Tibial nerve (tissue), 4 donors: ENCODE data around the gene CA10. TPM values are rescaled to one million over a fixed set of nuclear protein-coding genes. Genes with fewer than 3 reads are reported as not detected.

Source experiments
- DNase-seq, 2 donors: peaks; one replicate each; pipeline ENCODE4 v3.0.0-alpha.2; 2019; ENCODE audit warnings: low spot score in 2 of 2
- H3K27ac ChIP-seq, 4 donors: fragments of 200-600 bp; sonication (generic) in 3 of 4; one replicate each; pipeline ENCODE4 v1.5.1; 2017 to 2019; ENCODE audit warnings: mild to moderate bottlenecking in 1 of 4
- H3K27me3 ChIP-seq, 2 donors: fragments of 200-600 bp; sonication (generic) in 1 of 2; one replicate each; pipeline versions ENCODE4 v1.5.1 to v1.6.0; 2017 to 2019
- H3K36me3 ChIP-seq, 3 donors: fragments of 200-600 bp; sonication (generic); one replicate each; pipeline ENCODE4 v1.5.1; 2018 to 2019
- H3K4me1 ChIP-seq, 4 donors: fragments of 200-600 bp; sonication (generic) in 3 of 4; one replicate each; pipeline ENCODE4 v1.5.1; 2017 to 2019
- H3K4me3 ChIP-seq, 4 donors: fragments of 200-600 bp; sonication (generic) in 3 of 4; one replicate each; pipeline ENCODE4 v1.5.1; 2017 to 2019; ENCODE audit warnings: mild to moderate bottlenecking in 1 of 4, moderate library complexity in 1 of 4
- H3K9me3 ChIP-seq, 4 donors: fragments of 200-600 bp; sonication (generic) in 3 of 4; one replicate each; pipeline ENCODE4 v1.5.1; 2017 to 2019
- EP300 ChIP-seq, 2 donors: sonication (generic); formaldehyde crosslinking; IDR thresholded peaks; one replicate each; pipeline ENCODE4 v1.6.1; 2017; ENCODE audit warnings: antibody characterized with exemption in 2 of 2, mild to moderate bottlenecking in 1 of 2
- POLR2A ChIP-seq, 2 donors: fragments of 450-650 bp; IDR thresholded peaks; one replicate each; pipeline ENCODE4 v1.6.1; 2017; ENCODE audit warnings: antibody characterized with exemption in 2 of 2, mild to moderate bottlenecking in 2 of 2, moderate library complexity in 2 of 2
- WGBS, 2 donors: methylation state at CpG; one replicate each; pipeline ENCODE4 v1.1.5; 2018; 5-methylcytosine and 5-hydroxymethylcytosine counted together
- total RNA-seq, 4 donors: library from RNA; depleted of rRNA; stranded (reverse); fragments of >200 nt; gene quantifications; one replicate each; pipeline ENCODE4 v1.1.0, GENCODE V29; 2016
- TF ChIP-seq, protein P1 (sequence below), 5 experiments: fragments of 200-600 bp in 3 of 5; fragments of 450-650 bp in 2 of 5; sonication (generic) in 3 of 5; IDR thresholded peaks; one replicate each; pipeline ENCODE4 v1.5.1; 2016 to 2019; ENCODE audit warnings: antibody characterized with exemption in 5 of 5, mild to moderate bottlenecking in 3 of 5, moderate library complexity in 2 of 5

The CA10 gene
- total RNA-seq, 4 donors from 2014 or later, result not detected

DNA sequence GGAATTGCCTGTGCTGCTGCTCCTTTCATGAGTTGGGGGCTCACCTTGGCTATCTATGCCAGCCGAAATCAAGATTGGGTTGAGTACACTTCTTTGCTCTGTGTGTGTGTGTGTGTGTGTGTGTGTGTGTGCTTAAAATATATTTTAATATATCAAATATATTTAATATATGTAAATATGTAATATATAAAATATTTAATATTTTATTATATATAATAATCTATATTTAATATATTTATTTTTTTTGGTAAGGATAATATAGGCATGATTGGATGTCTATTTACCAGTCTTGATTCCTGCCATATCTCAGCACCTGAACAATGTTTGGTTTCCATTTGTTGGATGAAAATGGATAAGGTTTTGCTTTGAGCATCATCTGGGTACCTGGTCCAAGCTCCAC lies 399.3 kb downstream of the CA10 start:
- Histone ChIP-seq H3K9me3 (no peaks in the 10 kb centered on the region), H3K27ac (no peak overlapping the region), H3K4me1 (no peaks in the 10 kb centered on the region), H3K27me3 (no peaks in the 10 kb centered on the region), H3K4me3 (no peak overlapping the region), H3K36me3 (no peaks in the 10 kb centered on the region)
- 98 to 100% methylated on average over 1 of the region's 1 CpG for WGBS, 2 donors
- no peak for DNase-seq
- TF ChIP-seq, protein P1, sequence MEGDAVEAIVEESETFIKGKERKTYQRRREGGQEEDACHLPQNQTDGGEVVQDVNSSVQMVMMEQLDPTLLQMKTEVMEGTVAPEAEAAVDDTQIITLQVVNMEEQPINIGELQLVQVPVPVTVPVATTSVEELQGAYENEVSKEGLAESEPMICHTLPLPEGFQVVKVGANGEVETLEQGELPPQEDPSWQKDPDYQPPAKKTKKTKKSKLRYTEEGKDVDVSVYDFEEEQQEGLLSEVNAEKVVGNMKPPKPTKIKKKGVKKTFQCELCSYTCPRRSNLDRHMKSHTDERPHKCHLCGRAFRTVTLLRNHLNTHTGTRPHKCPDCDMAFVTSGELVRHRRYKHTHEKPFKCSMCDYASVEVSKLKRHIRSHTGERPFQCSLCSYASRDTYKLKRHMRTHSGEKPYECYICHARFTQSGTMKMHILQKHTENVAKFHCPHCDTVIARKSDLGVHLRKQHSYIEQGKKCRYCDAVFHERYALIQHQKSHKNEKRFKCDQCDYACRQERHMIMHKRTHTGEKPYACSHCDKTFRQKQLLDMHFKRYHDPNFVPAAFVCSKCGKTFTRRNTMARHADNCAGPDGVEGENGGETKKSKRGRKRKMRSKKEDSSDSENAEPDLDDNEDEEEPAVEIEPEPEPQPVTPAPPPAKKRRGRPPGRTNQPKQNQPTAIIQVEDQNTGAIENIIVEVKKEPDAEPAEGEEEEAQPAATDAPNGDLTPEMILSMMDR (IDR thresholded peaks at IDR 0.05), result no peak
- TF ChIP-seq POLR2A (IDR thresholded peaks at IDR 0.05) (no peak), EP300 (IDR thresholded peaks at IDR 0.05) (no peak)

DNA sequence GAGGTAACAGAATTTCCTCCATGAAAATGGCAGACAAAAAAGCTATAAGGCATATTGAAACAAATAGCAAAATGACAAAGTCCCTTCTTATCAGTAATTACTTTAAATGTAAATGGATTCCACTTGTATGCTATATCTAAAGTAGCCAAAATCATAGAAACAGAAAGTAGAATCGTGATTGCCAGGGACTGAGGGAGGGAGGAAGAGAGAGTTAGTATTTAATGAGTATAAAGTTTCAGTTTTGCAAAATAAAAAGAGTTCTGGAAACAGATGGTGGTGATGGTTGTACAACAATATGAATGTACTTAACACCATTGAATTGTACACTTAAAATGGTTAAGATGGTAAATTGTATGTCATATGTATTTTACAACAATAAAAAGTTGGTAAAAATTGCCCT lies 407.4 kb downstream of the CA10 start:
- TF ChIP-seq POLR2A (IDR thresholded peaks at IDR 0.05) (no peak), EP300 (IDR thresholded peaks at IDR 0.05) (no peak)
- TF ChIP-seq, protein P1 (IDR thresholded peaks at IDR 0.05), result no peak
- Histone ChIP-seq H3K9me3 (no peaks in the 10 kb centered on the region), H3K27me3 (no peaks in the 10 kb centered on the region), H3K4me3 (no peak overlapping the region), H3K27ac (no peak overlapping the region), H3K36me3 (no peaks in the 10 kb centered on the region), H3K4me1 (no peaks in the 10 kb centered on the region)
- WGBS, 2 donors, result 70 to 73% methylated on average over 1 of the region's 1 CpG
- no peak for DNase-seq

- TF ChIP-seq POLR2A (IDR thresholded peaks at IDR 0.05) (no peak), EP300 (IDR thresholded peaks at IDR 0.05) (no peak)
- TF ChIP-seq, protein P1 (IDR thresholded peaks at IDR 0.05), result no peak
- WGBS, 2 donors, result 79 to 86% methylated on average over 9 of the region's 9 CpGs
Measured at GRCh38 chr17:51748749-51749604, 409.5 kb downstream of the CA10 start.

DNA sequence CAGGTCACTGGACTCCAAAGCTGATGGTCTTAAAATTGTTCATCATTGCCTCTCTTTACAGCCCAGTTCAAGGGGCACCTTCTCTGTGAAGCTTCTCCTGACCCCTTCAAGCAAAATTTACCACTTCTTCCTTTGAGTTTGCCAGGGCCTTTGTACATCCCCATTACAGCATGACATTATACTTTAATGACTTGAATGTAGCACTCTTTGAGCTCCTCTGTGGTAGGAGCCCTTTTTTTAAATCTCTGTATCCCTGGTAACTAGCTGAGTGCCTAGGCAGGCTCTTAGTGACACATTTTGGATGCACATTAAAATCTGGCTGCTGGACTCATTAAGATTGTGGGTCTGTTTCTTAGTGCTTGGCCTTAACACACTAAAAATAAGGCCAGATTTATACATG lies 412.1 kb downstream of the CA10 start:
- Histone ChIP-seq H3K36me3 (no peaks in the 10 kb centered on the region), H3K9me3 (no peaks in the 10 kb centered on the region), H3K4me1 (no peaks in the 10 kb centered on the region), H3K27ac (no peak overlapping the region), H3K4me3 (no peak overlapping the region), H3K27me3 (no peaks in the 10 kb centered on the region)
- TF ChIP-seq EP300 (IDR thresholded peaks at IDR 0.05), result no peak
- no peak for TF ChIP-seq POLR2A (IDR thresholded peaks at IDR 0.05)
- TF ChIP-seq, protein P1 (IDR thresholded peaks at IDR 0.05), result no peak
- no peak for DNase-seq

More at GRCh38 chr17:51748749-51749604, 409.5 kb downstream of the CA10 start:
- Histone ChIP-seq H3K9me3 (no peaks in the 10 kb centered on the region), H3K27ac (no peak overlapping the region), H3K4me3 (no peak overlapping the region), H3K27me3 (no peaks in the 10 kb centered on the region), H3K36me3 (no peaks in the 10 kb centered on the region), H3K4me1 (no peaks in the 10 kb centered on the region)
- DNase-seq, result no peak

GRCh38 chr17:51745993-51746392 lies 412.5 kb downstream of the CA10 start:
- no peak overlapping the region for H3K27ac ChIP-seq
- H3K36me3 ChIP-seq, result no peaks in the 10 kb centered on the region
- DNase-seq, result no peak
- 39 to 54% methylated on average over 2 of the region's 2 CpGs for WGBS, 2 donors
- H3K4me1 ChIP-seq, result no peaks in the 10 kb centered on the region
- TF ChIP-seq POLR2A (IDR thresholded peaks at IDR 0.05) (no peak), EP300 (IDR thresholded peaks at IDR 0.05) (no peak)
- TF ChIP-seq, protein P1 (IDR thresholded peaks at IDR 0.05), result no peak
- no peaks in the 10 kb centered on the region for H3K27me3 ChIP-seq
- no peaks in the 10 kb centered on the region for H3K9me3 ChIP-seq
- no peak overlapping the region for H3K4me3 ChIP-seq
